Neural cell (in vitro differentiated cells): ENCODE measurements around the gene CDK17.

Experiments
- EP300 ChIP-seq: fragments of 450-650 bp; conservative IDR thresholded peaks from 2 replicates; pipeline ENCODE4 v1.6.1; 2014; ENCODE audit warnings: antibody characterized with exemption, mild to moderate bottlenecking, moderate library complexity; ENCODE audit not compliant: poor library complexity, severe bottlenecking
- EZH2 ChIP-seq: fragments of 200-600, 300-800 bp; shearing (Covaris generic), sonication (generic); IDR thresholded peaks from 2 replicates; pipeline ENCODE4 v1.6.1; 2014; ENCODE audit warnings: antibody characterized with exemption, low read length, borderline replicate concordance, mild to moderate bottlenecking; ENCODE audit not compliant: insufficient read depth, poor library complexity, severe bottlenecking
- MXI1 ChIP-seq: fragments of 450-650 bp; conservative IDR thresholded peaks from 2 replicates; pipeline ENCODE4 v1.6.1; 2014; ENCODE audit warnings: antibody characterized with exemption, mild to moderate bottlenecking; ENCODE audit not compliant: poor library complexity, severe bottlenecking
- POLR2AphosphoS5 ChIP-seq: IDR thresholded peaks from 2 replicates; pipeline ENCODE4 v1.6.1; 2012
- RAD21 ChIP-seq: fragments of 450-650 bp; conservative IDR thresholded peaks from 2 replicates; pipeline ENCODE4 v1.6.1; 2014; ENCODE audit warnings: antibody characterized with exemption, mild to moderate bottlenecking, moderate library complexity
- SMC3 ChIP-seq: fragments of 450-650 bp; conservative IDR thresholded peaks from 2 replicates; pipeline ENCODE4 v1.6.1; 2014; ENCODE audit warnings: antibody characterized with exemption, mild to moderate bottlenecking, moderate library complexity; ENCODE audit not compliant: poor library complexity
- TAF1 ChIP-seq: IDR thresholded peaks from 2 replicates; pipeline ENCODE4 v1.6.1; 2012; ENCODE audit warnings: low read depth
- TF ChIP-seq, protein P1 (sequence below): fragments of 450-650 bp; IDR thresholded peaks from 2 replicates; pipeline ENCODE4 v1.5.1; 2014; ENCODE audit warnings: antibody characterized with exemption, mild to moderate bottlenecking, moderate library complexity; ENCODE audit not compliant: poor library complexity, severe bottlenecking
- TF ChIP-seq, protein P2 (sequence below): IDR thresholded peaks from 2 replicates; pipeline ENCODE4 v1.6.1; 2012; ENCODE audit warnings: borderline replicate concordance

DNA sequence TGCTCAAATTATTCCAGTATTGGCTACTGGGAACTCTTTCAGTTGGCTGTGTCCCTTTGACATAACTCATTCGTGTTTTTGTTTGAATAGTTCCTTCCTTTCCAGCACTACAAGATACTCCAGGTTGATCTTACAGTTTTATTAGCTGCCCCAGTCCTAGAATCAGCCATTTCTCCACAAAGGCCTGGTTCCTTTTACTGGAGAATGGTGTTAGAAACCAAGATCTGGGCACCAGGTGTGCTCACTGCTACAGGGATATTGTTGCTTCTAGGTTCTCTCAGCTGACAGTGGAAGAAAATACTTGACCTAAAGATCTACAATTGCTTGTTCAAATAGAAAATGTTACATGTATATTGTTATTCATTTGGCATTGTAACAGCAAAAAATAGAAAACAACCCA, 21.9 kb downstream of the CDK17 start:
- TF ChIP-seq, protein P1, sequence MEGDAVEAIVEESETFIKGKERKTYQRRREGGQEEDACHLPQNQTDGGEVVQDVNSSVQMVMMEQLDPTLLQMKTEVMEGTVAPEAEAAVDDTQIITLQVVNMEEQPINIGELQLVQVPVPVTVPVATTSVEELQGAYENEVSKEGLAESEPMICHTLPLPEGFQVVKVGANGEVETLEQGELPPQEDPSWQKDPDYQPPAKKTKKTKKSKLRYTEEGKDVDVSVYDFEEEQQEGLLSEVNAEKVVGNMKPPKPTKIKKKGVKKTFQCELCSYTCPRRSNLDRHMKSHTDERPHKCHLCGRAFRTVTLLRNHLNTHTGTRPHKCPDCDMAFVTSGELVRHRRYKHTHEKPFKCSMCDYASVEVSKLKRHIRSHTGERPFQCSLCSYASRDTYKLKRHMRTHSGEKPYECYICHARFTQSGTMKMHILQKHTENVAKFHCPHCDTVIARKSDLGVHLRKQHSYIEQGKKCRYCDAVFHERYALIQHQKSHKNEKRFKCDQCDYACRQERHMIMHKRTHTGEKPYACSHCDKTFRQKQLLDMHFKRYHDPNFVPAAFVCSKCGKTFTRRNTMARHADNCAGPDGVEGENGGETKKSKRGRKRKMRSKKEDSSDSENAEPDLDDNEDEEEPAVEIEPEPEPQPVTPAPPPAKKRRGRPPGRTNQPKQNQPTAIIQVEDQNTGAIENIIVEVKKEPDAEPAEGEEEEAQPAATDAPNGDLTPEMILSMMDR = no peak
- TF ChIP-seq MXI1 = no peak
- no peak for TF ChIP-seq RAD21
- no peak for TF ChIP-seq TAF1
- no peak for TF ChIP-seq EZH2
- no peak for TF ChIP-seq POLR2AphosphoS5
- TF ChIP-seq, protein P2, sequence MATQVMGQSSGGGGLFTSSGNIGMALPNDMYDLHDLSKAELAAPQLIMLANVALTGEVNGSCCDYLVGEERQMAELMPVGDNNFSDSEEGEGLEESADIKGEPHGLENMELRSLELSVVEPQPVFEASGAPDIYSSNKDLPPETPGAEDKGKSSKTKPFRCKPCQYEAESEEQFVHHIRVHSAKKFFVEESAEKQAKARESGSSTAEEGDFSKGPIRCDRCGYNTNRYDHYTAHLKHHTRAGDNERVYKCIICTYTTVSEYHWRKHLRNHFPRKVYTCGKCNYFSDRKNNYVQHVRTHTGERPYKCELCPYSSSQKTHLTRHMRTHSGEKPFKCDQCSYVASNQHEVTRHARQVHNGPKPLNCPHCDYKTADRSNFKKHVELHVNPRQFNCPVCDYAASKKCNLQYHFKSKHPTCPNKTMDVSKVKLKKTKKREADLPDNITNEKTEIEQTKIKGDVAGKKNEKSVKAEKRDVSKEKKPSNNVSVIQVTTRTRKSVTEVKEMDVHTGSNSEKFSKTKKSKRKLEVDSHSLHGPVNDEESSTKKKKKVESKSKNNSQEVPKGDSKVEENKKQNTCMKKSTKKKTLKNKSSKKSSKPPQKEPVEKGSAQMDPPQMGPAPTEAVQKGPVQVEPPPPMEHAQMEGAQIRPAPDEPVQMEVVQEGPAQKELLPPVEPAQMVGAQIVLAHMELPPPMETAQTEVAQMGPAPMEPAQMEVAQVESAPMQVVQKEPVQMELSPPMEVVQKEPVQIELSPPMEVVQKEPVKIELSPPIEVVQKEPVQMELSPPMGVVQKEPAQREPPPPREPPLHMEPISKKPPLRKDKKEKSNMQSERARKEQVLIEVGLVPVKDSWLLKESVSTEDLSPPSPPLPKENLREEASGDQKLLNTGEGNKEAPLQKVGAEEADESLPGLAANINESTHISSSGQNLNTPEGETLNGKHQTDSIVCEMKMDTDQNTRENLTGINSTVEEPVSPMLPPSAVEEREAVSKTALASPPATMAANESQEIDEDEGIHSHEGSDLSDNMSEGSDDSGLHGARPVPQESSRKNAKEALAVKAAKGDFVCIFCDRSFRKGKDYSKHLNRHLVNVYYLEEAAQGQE = no peak
- no peak for TF ChIP-seq EP300
- no peak for TF ChIP-seq SMC3
